H9 (cell line): ENCODE measurements around the gene VASP. TPM values are rescaled to one million over a fixed set of nuclear protein-coding genes. Genes with fewer than 3 reads are reported as not detected.

Experiments used
- DNase-seq: peaks from one replicate; pipeline ENCODE4 v3.0.0-alpha.2; 2017
- H2AFZ ChIP-seq: one replicate; pipeline ENCODE4 v1.6.1; 2013; ENCODE audit warnings: mild to moderate bottlenecking, low read length, control low read depth, moderate library complexity
- H2AK5ac ChIP-seq: 2 replicates; pipeline ENCODE4 v1.6.1; 2013; ENCODE audit warnings: low read length, control low read depth, mixed read lengths; ENCODE audit not compliant: insufficient read length
- H2BK120ac ChIP-seq: one replicate; pipeline ENCODE4 v1.6.1; 2013; ENCODE audit warnings: low read depth, mild to moderate bottlenecking, low read length, control low read depth, inconsistent platforms; ENCODE audit not compliant: poor library complexity, severe bottlenecking
- H2BK12ac ChIP-seq: 2 replicates; pipeline ENCODE4 v1.6.1; 2013; ENCODE audit warnings: low read length, control low read depth, mixed read lengths, low read depth; ENCODE audit not compliant: insufficient read length
- H2BK15ac ChIP-seq: 2 replicates; pipeline ENCODE4 v1.6.1; 2013; ENCODE audit warnings: low read depth, low read length, control low read depth
- H2BK20ac ChIP-seq: one replicate; pipeline ENCODE4 v1.6.1; 2013; ENCODE audit warnings: low read depth, mild to moderate bottlenecking, low read length, control low read depth, inconsistent platforms; ENCODE audit not compliant: poor library complexity, severe bottlenecking
- H2BK5ac ChIP-seq: 2 replicates; pipeline ENCODE4 v1.6.1; 2013; ENCODE audit warnings: low read length, control low read depth, mixed read lengths; ENCODE audit not compliant: insufficient read length
- H3K14ac ChIP-seq: 2 replicates; pipeline ENCODE4 v1.6.1; 2013; ENCODE audit warnings: low read length, control low read depth; ENCODE audit not compliant: insufficient read depth
- H3K18ac ChIP-seq: 2 replicates; pipeline ENCODE4 v1.6.1; 2013; ENCODE audit warnings: low read depth, mild to moderate bottlenecking, mixed read lengths, low read length, control low read depth; ENCODE audit not compliant: insufficient read length
- H3K23ac ChIP-seq: 2 replicates; pipeline ENCODE4 v1.6.1; 2013; ENCODE audit warnings: low read length, control low read depth, mixed read lengths, low read depth; ENCODE audit not compliant: insufficient read length
- H3K23me2 ChIP-seq: 2 replicates; pipeline ENCODE4 v1.6.1; 2013; ENCODE audit warnings: low read depth, mild to moderate bottlenecking, mixed read lengths, low read length, control low read depth; ENCODE audit not compliant: insufficient read length, poor library complexity, severe bottlenecking
- H3K27ac ChIP-seq: 2 replicates; pipeline ENCODE4 v1.5.1; 2013; ENCODE audit warnings: low read length, control low read depth, mixed read lengths, low read depth; ENCODE audit not compliant: insufficient read length
- H3K27me3 ChIP-seq: 2 replicates; pipeline ENCODE4 v1.6.1; 2013; ENCODE audit warnings: low read length, control low read depth, inconsistent platforms; ENCODE audit not compliant: insufficient read depth
- H3K4ac ChIP-seq: 2 replicates; pipeline ENCODE4 v1.6.1; 2013; ENCODE audit warnings: low read depth, mild to moderate bottlenecking, control low read depth, inconsistent platforms, low read length, moderate library complexity
- H3K4me1 ChIP-seq: 2 replicates; pipeline ENCODE4 v1.6.1; 2013; ENCODE audit warnings: low read length, control low read depth, inconsistent platforms; ENCODE audit not compliant: insufficient read depth
- H3K4me2 ChIP-seq: 2 replicates; pipeline ENCODE4 v1.6.1; 2013; ENCODE audit warnings: low read length, control low read depth, mixed read lengths; ENCODE audit not compliant: insufficient read length, insufficient read depth
- H3K56ac ChIP-seq: 2 replicates; pipeline ENCODE4 v1.6.1; 2013; ENCODE audit warnings: low read depth, mild to moderate bottlenecking, mixed read lengths, low read length, control low read depth; ENCODE audit not compliant: insufficient read length
- H3K79me1 ChIP-seq: 2 replicates; pipeline ENCODE4 v1.6.1; 2013; ENCODE audit warnings: low read depth, mild to moderate bottlenecking, moderate library complexity, low read length, control low read depth, inconsistent platforms; ENCODE audit not compliant: insufficient read depth, poor library complexity, severe bottlenecking
- H3K79me2 ChIP-seq: 2 replicates; pipeline ENCODE4 v1.6.1; 2013; ENCODE audit warnings: low read length, control low read depth, inconsistent platforms; ENCODE audit not compliant: insufficient read depth
- H3K9ac ChIP-seq: 2 replicates; pipeline ENCODE4 v1.6.1; 2013; ENCODE audit warnings: low read length, control low read depth, mixed read lengths; ENCODE audit not compliant: insufficient read length; ENCODE audit errors: extremely low read depth
- H3K9me3 ChIP-seq: one replicate; pipeline ENCODE4 v1.6.1; 2013; ENCODE audit warnings: low read depth, low read length, inconsistent platforms; ENCODE audit not compliant: control insufficient read depth
- H3T11ph ChIP-seq: one replicate; pipeline ENCODE4 v1.6.1; 2013; ENCODE audit warnings: mild to moderate bottlenecking, low read length, control low read depth, inconsistent platforms
- H4K20me1 ChIP-seq: one replicate; pipeline ENCODE4 v1.6.1; 2013; ENCODE audit not compliant: control insufficient read depth, insufficient read length, insufficient read depth
- H4K5ac ChIP-seq: 2 replicates; pipeline ENCODE4 v1.6.1; 2013; ENCODE audit warnings: low read depth, mild to moderate bottlenecking, mixed read lengths, low read length, control low read depth; ENCODE audit not compliant: insufficient read length
- H4K8ac ChIP-seq: replicated peaks from 2 replicates; pipeline ENCODE4 v1.6.1; 2013; ENCODE audit warnings: low read length, control low read depth, mixed read lengths, low read depth; ENCODE audit not compliant: insufficient read length
- H4K91ac ChIP-seq: 2 replicates; pipeline ENCODE4 v1.6.1; 2013; ENCODE audit warnings: low read depth, mild to moderate bottlenecking, moderate library complexity, mixed read lengths, low read length, control low read depth; ENCODE audit not compliant: insufficient read length
- H3K27ac Mint-ChIP-seq, 3 experiments: 2 replicates in 2 of 3; 3 replicates in 1 of 3; pipeline ENCODE4 v1.8.0; 2020 to 2021; ENCODE audit warnings: mixed read lengths in 3 of 3, mild to moderate bottlenecking in 1 of 3, moderate library complexity in 1 of 3
- H3K27me3 Mint-ChIP-seq: 2 replicates; pipeline ENCODE4 v1.8.0; 2021; ENCODE audit warnings: low read depth, mild to moderate bottlenecking, moderate library complexity, mixed read lengths
- H3K36me3 Mint-ChIP-seq, 3 experiments: 2 replicates in 2 of 3; 3 replicates in 1 of 3; pipeline ENCODE4 v1.8.0; 2020 to 2021; ENCODE audit warnings: low read depth in 3 of 3, mixed read lengths in 3 of 3; ENCODE audit not compliant: insufficient read depth in 1 of 3
- H3K4me1 Mint-ChIP-seq, 2 experiments: 2 replicates each; pipeline ENCODE4 v1.8.0; 2020; ENCODE audit warnings: mixed read lengths in 2 of 2
- H3K4me3 Mint-ChIP-seq, 2 experiments: 2 replicates in 1 of 2; 3 replicates in 1 of 2; pipeline ENCODE4 v1.8.0; 2020 to 2021; ENCODE audit warnings: mild to moderate bottlenecking in 2 of 2, mixed read lengths in 2 of 2, moderate library complexity in 1 of 2
- H3K9me3 Mint-ChIP-seq, 2 experiments: 2 replicates in 1 of 2; 3 replicates in 1 of 2; pipeline ENCODE4 v1.8.0; 2020; ENCODE audit warnings: mild to moderate bottlenecking in 2 of 2, mixed read lengths in 2 of 2, moderate library complexity in 1 of 2
- WGBS: extraction: QIAGEN DNeasy Blood & Tissue Kit; methylation state at CpG from one replicate; pipeline ENCODE4 v1.1.7; 2013; ENCODE audit warnings: missing lambda C conversion rate, low lambda C conversion rate, mixed read lengths; ENCODE audit not compliant: insufficient read length; ENCODE audit errors: extremely low coverage; 5-methylcytosine and 5-hydroxymethylcytosine counted together
- total RNA-seq: library from RNA; stranded (reverse); gene quantifications from 2 replicates; pipeline ENCODE4 v1.2.1, GENCODE V29; 2021
- TF ChIP-seq, protein P1 (sequence below): fragments of 200-600 bp; sonication (generic); conservative IDR thresholded peaks from 3 replicates; pipeline ENCODE4 v1.8.0; 2021; ENCODE audit warnings: antibody characterized with exemption, mild to moderate bottlenecking

The VASP gene
- total RNA-seq, 1 experiment from 2014 or later = 157 TPM

DNA sequence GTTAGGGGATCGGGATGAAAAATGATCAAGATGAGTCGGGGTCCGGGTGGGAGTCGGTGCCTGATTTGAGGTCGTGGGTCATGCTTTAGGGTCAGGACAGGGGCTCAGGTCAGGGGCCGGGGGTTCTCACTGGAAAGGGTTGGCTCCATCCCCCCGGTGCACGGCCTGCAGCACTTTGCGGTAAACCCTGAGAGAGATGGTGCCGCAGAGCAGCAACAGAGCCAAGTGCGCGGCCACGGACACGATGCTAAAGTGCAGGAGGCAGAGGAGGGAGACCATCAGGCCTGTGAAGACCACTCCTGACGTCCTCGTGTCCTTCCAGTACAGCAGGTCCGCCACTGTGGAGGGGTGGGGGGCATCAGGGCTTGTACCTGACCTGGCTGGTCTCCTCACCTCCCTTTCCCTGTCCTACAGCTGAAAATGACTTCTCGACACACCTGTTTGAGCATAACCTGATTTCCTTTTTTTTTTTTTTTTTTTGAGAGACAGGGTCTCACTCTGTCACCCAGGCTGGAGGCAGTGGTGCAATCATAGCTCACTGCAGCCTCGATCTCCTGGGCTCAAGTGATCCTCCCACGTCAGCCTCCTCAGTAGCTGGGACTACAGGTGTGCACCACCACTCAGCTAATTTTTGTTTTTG is 17.9 kb upstream of the VASP start:
- no peak for DNase-seq
- Histone ChIP-seq H2BK120ac (no peak overlapping the region), H3K14ac (no peak overlapping the region), H4K5ac (no peak overlapping the region), H2BK20ac (no peak overlapping the region), H3K79me2 (no peaks in the 10 kb centered on the region), H3K27ac (no peak overlapping the region), H4K91ac (no peak overlapping the region), H4K20me1 (no peaks in the 10 kb centered on the region), H2AFZ (no peak overlapping the region), H3K23ac (no peak overlapping the region), H2BK12ac (no peak overlapping the region), H2BK15ac (0 out of 2 replicates have a peak overlapping the region, but pooled peaks have one; percentile 19), H3T11ph (no peak overlapping the region), H3K4me1 (no peaks in the 10 kb centered on the region; the same call in 1 of the 2 replicates), H4K8ac (no peak overlapping the region), H3K79me1 (no peaks in the 10 kb centered on the region), H3K56ac (no peak overlapping the region), H2BK5ac (no peak overlapping the region), H3K9me3 (no peaks in the 10 kb centered on the region), H2AK5ac (no peak overlapping the region), H3K4me2 (no peak overlapping the region), H3K18ac (no peak overlapping the region), H3K4ac (no peak overlapping the region), H3K9ac (no peak overlapping the region), H3K23me2 (peaks cover 11% of the 10 kb centered on the region), H3K27me3 (no peaks in the 10 kb centered on the region)
- H3K4me1 Mint-ChIP-seq = peaks cover 17 to 22% of the 10 kb centered on the region in 2 experiments
- H3K27ac Mint-ChIP-seq = 0 out of 7 replicates have a peak overlapping the region, but pooled peaks of 1 of the 3 experiments have one; percentile 6
- H3K27me3 Mint-ChIP-seq = no peaks in the 10 kb centered on the region
- H3K36me3 Mint-ChIP-seq = peaks cover 2 to 23% (median 14%) of the 10 kb centered on the region in 3 experiments; a peak in 6 of 7 replicates
- TF ChIP-seq, protein P1, sequence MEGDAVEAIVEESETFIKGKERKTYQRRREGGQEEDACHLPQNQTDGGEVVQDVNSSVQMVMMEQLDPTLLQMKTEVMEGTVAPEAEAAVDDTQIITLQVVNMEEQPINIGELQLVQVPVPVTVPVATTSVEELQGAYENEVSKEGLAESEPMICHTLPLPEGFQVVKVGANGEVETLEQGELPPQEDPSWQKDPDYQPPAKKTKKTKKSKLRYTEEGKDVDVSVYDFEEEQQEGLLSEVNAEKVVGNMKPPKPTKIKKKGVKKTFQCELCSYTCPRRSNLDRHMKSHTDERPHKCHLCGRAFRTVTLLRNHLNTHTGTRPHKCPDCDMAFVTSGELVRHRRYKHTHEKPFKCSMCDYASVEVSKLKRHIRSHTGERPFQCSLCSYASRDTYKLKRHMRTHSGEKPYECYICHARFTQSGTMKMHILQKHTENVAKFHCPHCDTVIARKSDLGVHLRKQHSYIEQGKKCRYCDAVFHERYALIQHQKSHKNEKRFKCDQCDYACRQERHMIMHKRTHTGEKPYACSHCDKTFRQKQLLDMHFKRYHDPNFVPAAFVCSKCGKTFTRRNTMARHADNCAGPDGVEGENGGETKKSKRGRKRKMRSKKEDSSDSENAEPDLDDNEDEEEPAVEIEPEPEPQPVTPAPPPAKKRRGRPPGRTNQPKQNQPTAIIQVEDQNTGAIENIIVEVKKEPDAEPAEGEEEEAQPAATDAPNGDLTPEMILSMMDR = no peak
- no CpG with 5 or more reads among the region's 20 CpGs for WGBS
- no peak overlapping the region for H3K4me3 Mint-ChIP-seq
- H3K9me3 Mint-ChIP-seq = no peaks in the 10 kb centered on the region; a peak in 1 of 5 replicates
